ENCODE measurements around the gene NT5M.

DNA sequence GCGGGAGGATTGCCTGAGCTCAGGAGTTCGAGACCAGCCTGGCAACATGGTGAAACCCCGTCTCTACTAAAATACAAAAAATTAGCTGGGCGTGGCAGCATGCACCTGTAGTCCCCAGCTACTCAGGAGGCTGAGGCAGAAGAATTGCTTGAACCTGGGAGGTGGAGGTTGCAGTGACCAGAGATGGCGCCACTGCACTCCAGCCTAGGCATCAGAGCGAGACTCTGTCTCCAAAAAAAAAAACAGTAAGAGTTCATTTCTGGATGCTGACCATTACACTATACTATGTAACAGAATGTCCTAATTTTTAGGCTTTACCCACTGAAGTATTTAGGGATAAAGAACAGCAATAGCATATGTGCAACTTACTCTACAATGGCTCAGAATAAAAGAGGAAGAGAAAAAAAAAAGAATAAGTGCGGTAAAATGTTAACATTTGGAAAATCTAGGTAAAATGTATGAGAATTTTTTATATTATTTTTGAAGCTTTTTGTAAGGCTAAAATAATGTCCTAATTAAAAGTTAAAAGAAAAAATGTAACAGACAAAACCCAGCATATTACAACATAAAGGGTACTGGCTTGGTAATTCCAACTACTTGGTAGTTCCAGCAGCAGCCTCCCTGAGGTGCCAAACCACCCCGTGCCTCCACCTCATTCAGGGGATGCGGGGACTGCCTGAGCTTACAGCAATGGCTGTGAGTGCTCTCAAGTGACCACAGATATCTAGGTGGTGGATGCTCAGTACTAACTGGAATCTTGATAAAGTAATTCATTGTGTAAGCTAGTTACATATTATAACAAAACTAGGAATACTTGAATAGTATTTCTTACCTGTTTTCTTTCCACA lies 33.0 kb upstream of the NT5M start:
- TF ChIP-seq CTCF (IDR thresholded peaks at IDR 0.05; ENCODE audit: low read depth, low read length, poor library complexity, severe bottlenecking) (peak; percentile 71), EZH2phosphoT487 (IDR thresholded peaks at IDR 0.05; ENCODE audit: borderline replicate concordance, low read length) (no peak)

All from DOHH2 (cell line).